ENCODE results near the gene FGFR2.

FGFR2 gene

GRCh38 chr10:121609426-121610380, 11.5 kb upstream of the FGFR2 start:
- no peak for DNase-seq

GRCh38 chr10:121608469-121609190, 10.4 kb upstream of the FGFR2 start:
- peak; percentile 68 for DNase-seq

GRCh38 chr10:121607310-121608055, 9.2 kb upstream of the FGFR2 start:
- no peak for DNase-seq

GRCh38 chr10:121605708-121606107, 7.5 kb upstream of the FGFR2 start:
- no peak for DNase-seq

- DNase-seq, result no peak
Observed at GRCh38 chr10:121601458-121601857, 3.2 kb upstream of the FGFR2 start.

GRCh38 chr10:121600611-121601010, 2.4 kb upstream of the FGFR2 start:
- no peak for DNase-seq

- DNase-seq, result no peak
Observed at GRCh38 chr10:121599947-121600346, 1.7 kb upstream of the FGFR2 start.

GRCh38 chr10:121597504-121598262, 561 bp downstream of the FGFR2 start:
- DNase-seq, result peak; percentile 53

- peak; percentile 75 for DNase-seq
Observed at GRCh38 chr10:121596689-121597503, 1.3 kb downstream of the FGFR2 start.

GRCh38 chr10:121595806-121596688, 2.2 kb downstream of the FGFR2 start:
- DNase-seq, result peak; percentile 65

- DNase-seq, result no peak
Observed at GRCh38 chr10:121595351-121595805, 2.9 kb downstream of the FGFR2 start.

GRCh38 chr10:121594623-121595350, 3.5 kb downstream of the FGFR2 start:
- no peak for DNase-seq

GRCh38 chr10:121594076-121594475, 4.2 kb downstream of the FGFR2 start:
- peak; percentile 44 for DNase-seq

GRCh38 chr10:121593281-121594075, 4.8 kb downstream of the FGFR2 start:
- DNase-seq, result peak; percentile 46

GRCh38 chr10:121592155-121592890, 5.9 kb downstream of the FGFR2 start:
- no peak for DNase-seq

GRCh38 chr10:121591186-121591585, 7.1 kb downstream of the FGFR2 start:
- no peak for DNase-seq

GRCh38 chr10:121590772-121591171, 7.5 kb downstream of the FGFR2 start:
- no peak for DNase-seq

- DNase-seq, result no peak
Observed at GRCh38 chr10:121589553-121589952, 8.7 kb downstream of the FGFR2 start.

Data from midbrain (tissue), 1 donor.